Measurements from ENCODE around the gene CALN1.

CALN1 gene

DNA sequence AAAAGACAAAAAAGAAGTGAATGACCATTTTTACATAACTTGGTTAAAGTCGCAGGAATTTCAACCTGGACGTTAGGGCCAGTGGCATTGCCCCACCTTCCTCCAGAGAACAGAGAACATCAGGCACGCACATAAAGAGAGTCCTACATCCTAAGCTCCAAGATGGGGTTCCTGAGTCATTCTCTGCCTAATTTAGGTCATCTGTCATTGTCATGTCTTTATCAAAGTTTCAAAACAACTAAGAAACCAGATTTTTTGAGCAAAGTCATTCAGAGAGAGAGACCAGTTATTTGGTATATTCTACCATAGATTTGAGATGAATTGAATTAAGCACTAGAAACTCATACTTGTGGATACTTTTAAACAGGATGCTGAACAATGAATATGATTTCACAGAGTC lies 241.7 kb downstream of the CALN1 start:
- DNase-seq, result no peak

DNA sequence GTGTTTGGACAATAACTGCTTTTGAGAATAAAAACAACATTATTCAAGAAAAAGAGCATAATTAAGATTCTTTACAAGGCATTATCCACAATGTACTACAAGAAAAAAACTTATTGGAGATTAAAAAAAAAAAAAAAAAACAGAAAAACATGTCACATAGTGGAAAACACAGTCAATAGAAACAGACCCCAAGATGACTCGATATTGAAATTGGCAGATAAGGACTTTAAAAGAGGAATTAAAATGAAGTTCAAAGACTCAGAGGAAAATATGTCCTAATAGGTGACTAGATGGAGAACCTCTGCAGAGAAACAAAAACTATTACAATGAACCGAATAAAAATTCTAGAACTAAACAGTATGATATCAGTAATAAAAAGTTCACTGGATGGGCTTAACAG lies 248.9 kb downstream of the CALN1 start:
- DNase-seq, result no peak

DNA sequence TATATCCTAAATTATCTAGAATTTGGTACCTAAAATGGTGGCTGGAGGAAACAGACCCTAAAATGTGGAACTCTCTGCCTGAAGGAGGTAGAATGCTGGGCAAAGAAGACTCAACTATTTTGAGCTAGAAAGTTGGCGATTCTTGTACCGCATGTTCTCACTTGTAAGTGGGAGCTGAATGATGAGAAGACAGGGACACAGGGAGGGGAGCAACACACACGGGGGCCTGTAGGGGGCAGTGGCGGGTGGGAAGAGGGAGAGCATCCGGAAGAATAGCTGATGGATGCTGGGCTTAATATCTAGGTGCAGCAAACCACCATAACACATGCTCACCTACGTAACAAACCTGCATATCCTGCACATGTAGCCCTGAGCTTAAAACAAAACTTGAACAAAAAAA lies 250.6 kb downstream of the CALN1 start:
- no peak for DNase-seq

DNA sequence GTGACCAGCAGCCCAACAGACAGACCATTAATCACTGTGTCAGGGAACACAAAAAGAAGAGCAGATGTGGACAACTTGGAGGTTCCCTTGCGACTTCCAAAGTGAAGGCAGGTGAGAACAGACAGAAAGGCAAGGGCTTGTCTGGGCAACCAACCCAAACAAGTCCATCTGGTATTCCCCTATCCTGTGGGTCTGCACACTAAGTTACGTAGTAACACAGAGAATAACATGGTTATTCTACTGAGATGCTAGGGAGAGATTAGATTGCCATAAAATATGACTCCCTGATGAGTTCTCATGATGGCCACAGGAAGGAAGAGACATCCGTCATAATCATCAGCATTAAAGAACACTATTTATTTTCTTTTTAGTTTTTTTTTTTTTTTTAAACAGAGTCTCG lies 252.2 kb downstream of the CALN1 start:
- no peak for DNase-seq

DNA sequence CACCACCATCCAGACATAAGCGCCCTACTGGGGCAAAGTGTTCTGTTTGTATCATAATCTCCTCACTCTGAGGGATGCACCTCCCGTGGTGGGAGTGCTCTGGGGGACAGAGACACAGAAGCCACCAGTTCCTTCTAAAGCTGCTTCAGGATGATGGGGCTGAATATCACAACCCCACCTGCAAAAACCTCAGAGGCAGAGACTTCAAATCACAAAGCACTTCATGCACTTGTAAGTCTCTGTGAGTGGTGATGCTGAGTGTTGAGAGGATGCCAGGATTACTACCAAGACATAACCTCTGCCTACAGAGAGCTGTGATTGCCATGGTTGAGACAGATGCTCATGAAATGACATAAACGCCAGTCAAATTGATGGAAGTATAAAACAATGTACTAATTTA lies 255.5 kb downstream of the CALN1 start:
- DNase-seq, result no peak

DNA sequence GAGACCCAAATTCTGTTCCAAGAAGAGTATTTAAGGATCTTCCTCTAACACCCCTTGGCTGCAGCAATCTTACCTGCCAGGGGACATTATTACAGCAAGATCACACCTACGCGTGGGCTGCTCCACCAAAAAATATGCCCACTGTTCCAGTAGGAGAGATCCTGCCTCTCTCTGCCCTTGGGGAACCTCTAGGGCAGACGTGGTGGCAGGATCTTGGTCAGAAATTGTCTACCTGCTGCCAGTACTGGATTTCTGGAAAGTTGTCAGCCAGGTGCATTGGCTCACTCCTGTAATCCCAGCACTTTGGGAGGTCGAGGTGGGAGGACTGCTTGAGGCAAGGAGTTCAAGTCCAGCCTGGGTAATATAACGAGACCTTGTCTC lies 259.0 kb downstream of the CALN1 start:
- DNase-seq, result no peak

DNA sequence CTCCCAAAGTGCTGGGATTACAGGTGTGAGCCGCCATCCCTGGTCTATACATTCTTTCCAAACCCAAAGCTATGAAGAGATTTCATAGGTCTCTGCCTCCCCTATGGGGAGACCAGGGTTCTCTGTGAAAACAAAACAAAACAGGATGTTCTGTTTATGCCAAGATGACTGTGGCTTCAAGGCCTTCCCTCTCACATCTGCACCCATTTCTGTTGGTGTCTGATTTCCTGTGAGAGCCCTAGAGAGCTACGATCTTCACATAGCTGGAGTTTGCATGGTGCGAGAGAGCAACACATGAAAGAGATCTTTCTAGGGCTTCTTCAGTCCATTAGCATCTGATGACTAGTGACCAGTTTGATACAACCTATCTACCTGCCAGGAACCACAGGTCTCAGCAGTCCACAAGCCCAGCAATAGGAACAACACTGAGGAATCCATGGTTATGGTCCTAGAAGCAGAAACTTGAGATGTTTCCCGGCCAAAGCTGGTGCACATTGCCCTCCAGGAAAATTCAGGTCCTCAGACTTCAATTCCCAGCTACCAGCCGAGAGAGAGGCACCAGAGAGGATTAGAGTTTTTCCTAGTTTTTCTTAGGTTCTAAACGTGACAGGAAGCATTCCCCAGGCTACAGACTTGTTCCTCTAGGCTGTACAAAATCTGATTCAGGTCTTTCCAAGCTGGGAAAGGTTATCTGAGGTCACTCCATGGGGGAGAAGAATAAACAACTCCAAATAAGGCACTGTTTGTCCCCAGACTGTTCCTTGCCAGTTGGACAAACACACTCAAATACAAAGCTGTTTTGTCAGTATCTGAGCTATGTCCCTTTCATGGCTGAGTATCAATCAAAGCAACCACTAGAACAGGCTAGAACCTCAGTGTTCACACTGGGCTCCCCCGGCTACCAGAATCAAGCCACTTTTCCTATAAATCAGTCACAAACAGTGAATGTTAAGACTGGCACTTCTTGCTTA lies 259.7 kb downstream of the CALN1 start:
- no peak for DNase-seq

DNA sequence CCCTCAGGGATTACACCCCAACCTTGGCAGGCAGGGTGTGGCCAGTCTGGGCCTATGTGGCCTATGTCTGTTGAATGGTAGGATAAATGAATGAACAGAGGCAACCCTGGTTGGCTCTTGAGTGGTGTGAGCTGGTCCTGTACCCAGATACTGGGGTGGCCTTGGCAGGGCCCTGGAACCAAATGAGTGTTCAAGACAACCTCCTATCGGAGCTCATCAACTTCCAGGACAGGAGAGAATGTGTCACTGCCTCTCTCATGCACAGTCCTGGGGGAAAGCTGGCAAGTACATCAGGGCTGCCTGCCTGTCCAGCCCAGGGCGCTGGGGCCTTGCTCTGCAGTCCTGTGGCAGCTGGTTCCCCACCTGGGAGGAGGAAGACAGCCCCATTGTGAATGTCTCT lies 271.6 kb downstream of the CALN1 start:
- no peak for DNase-seq

DNA sequence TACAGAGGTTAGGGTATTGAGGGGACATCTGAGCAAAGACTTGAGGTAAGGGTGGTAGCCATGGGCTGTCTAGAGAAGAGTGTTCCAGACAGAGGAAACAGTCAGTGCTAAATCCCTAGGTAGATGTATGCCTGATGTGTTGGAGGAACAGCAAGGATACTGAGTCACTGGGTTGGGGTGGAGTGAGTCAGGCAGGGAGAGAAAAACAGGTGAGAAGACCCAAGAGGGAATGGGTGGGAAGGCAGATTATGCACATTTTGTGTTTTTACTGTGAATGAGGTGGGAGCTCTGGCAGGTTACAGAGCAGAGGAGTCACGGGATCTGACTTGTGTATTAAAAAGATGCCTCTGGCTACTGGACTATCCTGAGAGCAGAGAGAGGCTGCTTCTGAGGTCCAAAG lies 285.0 kb downstream of the CALN1 start:
- DNase-seq, result no peak

DNA sequence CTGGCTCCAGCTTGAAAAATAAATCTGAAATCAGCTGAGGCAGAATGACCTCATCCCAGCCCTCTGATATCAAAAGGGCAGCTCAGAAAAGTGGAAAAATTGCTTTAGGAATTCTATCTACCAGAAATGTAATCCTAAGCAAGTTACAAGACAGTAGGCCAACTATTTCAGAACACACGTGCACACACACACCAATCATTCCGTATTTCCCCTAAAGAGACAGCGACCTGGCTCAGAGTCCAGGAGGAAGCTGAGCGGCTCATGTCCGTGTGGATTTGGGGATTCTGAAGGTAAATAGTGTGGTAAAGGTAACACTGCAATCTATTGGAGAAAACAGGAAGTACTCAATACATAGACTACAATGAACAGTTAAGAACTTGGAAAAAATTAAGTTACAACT lies 288.2 kb downstream of the CALN1 start:
- no peak for DNase-seq

DNA sequence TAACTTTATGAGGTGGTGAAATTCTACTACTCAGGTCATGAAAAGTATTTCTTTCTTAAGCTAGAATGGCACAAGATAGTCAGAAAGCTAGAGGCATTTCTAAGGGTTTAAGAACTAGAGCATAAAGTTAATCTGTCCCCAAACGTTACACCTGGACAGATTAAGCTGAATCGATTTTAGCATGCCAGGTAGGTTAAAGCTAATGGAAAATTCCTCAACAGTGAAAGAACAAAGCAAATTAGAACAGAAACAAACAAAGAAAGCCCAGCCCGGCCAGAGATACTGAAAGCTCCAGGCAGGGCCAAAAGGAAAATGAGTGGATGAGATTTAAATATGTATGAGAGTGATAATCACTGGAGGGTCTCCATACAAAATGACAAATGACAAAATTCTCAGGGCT lies 293.8 kb downstream of the CALN1 start:
- DNase-seq, result no peak

DNA sequence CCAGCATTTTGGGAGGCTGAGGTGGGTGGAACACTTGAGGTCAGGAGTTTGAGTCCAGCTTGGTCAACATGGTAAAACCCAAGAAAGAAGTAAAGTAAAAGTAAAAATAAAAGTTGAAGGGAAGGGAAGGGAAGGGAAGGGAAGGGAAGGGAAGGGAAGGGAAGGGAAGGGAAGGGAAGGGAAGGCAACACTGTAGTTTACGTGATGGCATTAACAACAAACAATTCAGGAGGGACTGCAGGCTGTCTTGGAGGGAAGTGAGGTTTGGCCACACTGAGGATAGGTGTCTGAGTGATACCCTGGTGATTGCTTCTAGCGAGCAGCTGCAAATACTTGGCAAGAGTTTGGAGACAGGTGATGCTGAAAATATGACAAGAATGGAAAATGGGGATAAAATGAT lies 298.0 kb downstream of the CALN1 start:
- no peak for DNase-seq

DNA sequence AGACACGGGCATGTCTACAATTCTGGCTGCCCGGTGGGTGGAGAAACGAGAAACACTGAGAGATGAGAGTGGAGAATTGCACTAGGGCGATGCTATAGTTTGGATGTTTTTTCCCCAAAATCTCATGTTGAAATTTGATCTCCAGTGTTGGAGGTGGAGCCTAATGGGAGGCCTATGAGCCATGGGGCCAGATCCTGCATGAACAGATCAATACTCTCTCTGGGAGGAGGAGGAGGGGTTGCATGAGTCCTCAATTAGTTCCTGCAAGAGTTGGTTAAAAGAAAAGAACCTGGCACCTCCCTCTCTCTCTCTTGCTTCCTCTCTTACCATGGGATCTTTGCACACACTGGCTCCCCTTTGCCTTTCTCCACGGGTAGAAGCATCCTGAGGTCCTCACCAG lies 299.1 kb downstream of the CALN1 start:
- DNase-seq, result no peak

DNA sequence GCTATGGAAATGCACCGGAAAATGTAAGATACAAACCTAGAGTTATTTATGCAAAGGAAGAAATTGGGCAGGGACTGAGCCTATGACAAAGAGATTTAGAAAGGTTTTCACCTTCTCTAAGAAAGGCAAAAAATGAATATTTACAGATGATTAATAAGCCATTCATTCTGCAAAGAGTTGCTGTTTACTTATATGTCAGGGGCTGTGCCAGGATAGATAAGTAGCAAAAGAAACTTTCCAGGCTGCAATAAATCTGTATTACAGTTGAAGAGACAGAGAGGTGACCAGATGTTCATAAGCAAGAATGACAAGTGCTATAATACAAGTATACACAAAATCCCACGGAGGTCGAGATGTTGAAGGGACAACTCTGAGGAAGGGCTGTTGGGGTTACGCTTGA lies 299.6 kb downstream of the CALN1 start:
- no peak for DNase-seq

DNA sequence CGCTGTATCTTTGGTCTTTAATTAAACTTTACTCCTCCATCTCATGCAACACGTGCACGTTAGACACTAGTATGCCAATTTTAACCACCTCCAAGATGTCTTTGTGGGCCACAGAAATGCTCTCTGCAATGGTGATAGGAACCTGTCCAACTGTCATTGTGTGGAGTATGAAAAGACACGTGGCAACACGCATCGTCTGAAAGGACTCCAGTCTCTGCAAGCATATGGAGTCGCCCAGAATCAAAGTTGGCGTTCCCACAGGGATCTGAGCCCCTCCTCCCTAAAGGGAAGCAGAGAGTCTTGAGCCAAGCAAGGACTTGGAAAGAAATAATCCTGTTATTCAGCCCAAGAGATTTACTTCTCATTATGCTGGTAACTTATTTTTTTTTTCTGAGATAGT lies 301.1 kb downstream of the CALN1 start:
- DNase-seq, result no peak

DNA sequence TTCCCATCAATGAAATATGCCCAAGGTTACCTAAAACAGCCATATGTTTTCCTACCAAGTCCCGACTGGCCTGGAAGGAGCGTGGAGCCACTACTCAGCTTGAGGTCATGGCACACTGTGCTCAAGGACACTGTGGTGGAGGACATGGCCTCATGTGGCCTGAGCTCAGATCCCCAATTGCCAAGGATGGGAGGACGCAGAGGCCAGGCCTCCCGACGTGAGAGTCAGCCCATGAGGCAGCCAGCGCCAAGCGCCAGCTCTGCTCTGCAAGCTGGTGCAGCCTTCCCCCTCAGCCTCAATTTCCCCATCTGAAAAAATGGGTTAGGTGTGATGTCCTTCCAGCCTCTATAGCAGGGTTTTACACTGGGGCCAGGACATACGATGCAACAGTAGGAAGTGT lies 302.6 kb downstream of the CALN1 start:
- no peak for DNase-seq

DNA sequence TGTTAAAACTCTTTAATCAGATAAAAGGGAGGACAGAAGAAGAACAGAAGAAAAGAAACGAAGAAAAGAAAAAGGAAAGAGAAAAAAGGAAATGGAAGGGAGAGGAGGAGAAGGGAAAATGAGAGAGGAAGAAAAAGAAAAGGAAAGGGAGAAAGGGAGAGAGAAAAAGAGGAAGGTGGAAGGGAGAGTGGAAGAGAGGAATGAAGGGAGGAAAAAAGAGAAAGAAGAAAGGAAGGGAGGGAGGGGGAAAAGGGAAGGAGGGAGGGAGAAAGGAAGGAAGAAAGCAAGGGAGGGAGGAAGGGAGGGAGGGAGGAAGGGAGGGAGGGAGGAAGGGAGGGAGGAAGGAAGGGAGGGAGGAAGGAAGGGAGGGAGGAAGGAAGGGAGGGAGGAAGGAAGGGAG lies 305.7 kb downstream of the CALN1 start:
- DNase-seq, result no peak

DNA sequence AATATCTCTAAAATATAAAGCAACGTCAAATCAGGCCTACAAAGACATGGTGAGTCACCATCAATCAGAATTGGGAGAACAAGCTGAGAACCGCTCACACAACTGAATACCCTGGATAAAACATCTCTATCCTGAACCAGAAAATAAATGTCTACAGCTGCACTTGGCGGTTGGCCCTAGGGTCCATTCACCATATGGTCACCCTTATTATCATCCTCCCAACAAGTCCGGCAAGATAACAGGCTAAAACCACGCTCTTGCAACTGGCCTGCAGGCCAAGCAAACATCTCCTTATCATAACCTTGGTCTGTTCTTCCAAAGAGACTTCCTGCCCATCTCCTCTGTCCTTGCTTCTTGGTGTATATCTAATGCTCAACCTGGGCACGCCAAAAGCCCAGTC lies 310.7 kb downstream of the CALN1 start:
- no peak for DNase-seq

DNA sequence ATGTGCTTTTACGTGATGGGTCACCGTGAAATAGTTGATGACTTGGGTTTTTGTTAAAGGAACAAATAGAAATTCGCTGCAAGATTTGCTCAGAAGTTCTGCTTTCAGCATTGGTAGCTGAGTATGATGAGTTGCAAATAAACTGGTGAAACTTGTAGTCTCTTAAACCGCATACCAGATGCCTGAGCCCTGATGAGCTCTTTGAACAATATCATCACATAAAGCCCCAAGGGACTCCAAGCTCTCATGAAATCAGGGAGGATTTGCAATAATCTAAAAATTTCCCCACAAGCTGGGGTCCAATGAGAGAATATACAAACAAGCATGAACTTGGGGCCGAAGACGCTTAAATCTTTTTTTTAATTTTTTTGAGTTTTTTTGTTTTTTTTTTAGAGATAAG lies 312.4 kb downstream of the CALN1 start:
- no peak for DNase-seq

DNA sequence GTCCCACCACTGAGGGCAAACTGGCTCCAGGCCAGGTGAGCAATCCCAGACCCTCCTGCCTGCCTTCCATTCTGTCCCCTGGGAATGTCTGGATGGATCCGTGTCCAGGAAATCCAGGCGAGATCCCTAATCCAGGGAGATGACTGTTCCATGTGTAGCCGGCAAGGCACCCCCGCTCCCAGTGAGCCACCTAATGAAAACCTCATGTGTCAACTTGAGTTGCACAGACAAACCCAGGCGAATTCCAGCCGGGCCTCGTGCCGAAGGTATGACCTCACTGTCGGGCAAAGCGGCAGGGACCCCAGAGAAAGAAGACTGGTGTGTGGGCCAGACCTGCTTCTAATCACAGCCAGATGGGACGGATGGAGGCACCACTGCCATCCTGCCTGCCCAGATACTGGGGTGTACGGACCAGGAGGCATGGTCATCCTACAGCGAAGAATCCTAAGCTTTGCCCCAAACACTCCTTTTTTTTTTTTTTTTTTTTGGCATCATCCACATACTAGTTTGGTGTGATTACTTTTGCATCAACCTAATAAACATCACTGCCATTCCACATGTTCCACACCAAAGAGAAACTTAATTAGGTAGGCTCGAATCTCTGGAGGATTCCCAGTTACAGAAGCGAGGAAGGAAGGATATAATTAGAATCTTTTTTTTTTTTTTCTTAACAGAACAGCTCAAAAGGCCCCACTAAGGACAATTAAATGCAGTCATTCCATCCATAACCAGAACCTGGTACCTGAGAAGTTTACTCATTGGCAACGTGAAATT lies 313.1 kb downstream of the CALN1 start:
- no peak for DNase-seq

DNA sequence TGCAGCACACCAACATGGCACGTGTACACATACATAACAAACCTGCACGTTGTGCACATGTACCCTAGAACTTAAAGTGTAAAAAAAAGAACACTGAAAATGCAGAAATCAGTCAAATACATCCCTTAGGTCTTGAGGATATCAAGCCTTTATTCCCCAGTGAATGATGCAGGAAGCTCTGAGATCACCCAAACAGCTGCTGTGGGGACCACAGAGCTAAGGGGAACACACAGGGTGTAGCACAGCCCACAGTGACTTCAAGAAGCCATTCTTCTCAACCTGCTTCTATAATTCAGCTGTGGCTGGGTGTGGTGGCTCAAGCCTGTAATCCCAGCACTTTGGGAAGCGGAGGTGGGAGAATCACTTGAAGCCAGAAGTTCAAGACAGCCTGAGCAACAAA lies 314.9 kb downstream of the CALN1 start:
- DNase-seq, result no peak

DNA sequence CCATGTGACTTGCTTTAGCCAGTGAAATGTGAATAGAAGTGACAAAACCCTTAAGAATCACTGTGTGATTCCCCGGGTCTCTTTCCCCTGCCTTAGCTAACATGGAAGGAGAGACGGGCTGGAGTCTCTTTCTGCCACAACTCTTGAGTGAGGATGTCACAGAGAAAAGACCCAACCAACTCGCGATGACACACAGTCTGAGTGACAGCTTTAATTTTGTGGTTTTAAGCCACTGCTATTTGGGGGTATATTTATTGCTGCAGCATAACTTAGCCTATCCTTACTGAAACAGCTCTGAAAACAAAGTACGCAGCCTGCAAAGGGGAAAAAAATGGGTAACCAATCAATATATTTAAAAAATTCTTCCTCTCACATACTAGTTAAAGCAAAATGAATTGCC lies 319.4 kb downstream of the CALN1 start:
- no peak for DNase-seq

DNA sequence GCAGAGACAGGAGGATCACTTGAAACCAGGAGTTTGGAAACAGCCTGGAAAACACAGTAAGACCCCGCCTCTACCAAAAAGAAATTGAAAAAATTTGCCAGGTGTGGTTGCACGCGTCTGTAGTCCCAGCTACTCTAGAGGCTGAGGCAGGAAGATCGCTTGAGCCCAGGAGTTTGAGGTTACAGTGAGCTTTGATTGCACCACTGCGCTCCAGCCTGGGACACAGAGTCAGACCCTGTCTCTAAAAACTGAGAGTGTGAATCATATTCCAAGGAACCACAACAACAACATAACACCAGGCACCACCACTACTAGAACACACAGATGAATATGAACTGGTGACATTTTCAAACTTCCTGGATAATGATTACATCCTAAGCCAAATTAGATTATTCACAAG lies 324.2 kb downstream of the CALN1 start:
- no peak for DNase-seq

DNA sequence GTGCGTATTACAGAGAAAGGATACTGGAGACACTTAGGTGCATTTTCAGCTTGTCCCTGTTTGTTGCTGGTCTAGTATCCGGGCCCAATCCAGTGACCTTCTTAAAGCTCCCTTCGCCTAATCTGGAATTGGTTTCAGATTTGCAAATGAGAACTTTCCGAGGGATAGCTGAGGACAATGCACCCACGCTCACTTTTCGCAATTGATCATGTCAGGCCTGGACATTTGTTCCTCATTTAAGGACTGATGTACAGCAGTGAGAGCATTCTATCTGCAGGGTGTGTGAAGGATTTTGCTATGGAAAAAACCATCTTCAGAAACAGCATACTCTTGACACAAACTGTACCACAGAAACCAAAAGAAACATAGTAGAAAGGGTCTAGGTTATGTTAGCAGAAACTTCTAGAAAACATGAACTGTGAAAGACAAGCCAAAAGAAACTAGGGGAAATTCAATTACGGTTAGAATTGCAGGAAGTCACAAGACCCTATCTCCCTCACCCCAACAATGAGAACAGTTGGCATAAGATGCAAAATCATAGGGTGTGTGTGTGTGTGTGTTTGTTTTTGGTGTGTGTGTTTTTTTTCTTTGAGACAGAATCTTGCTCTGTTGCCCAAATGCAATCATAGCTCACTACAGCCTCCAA lies 331.1 kb downstream of the CALN1 start:
- no peak for DNase-seq

Data from NCI-H446 (cell line).